Stimulated activated CD4-positive, alpha-beta T cell treated with anti-CD3 and anti-CD28 coated beads, TNF-alpha, amount 100 ng/mL, for 48 hours (primary cell): ENCODE measurements around the gene NBPF6.
"Not testable (repeated sequence)": the region's sequence is repeated elsewhere in the genome, so short reads cannot be mapped to it uniquely, and the experiment has no call there.

Experiments
- DNase-seq, 3 donors: peaks; one replicate each; pipeline ENCODE4 v3.0.0-alpha.2; 2020; ENCODE audit warnings: low read depth in 3 of 3

Gene NBPF6

DNA sequence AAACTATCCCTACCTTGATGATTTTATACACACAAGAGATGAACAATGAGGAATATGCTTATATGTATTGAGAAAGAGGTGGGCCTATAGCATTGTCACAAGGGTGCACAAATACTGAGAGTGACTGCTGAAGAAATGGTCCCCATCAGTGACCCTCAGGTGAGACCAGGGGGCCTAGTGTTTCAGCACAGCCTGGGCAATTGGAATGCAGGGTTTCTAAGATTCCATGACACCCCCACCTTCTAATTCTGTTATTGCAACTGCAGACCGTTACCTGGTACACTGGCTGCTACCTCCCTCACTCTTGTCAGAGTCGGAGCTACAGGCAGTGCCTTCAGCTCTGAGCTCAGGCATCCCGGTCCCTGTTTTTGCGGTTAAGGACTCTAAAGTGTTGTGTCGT is at the start of gene NBPF6:
TSS of gene NBPF6 (plus strand) at position 301 of the 400 bp plus-strand sequence. CDS start 259 bp downstream, outside the sequence.
- not testable (repeated sequence) for DNase-seq

DNA sequence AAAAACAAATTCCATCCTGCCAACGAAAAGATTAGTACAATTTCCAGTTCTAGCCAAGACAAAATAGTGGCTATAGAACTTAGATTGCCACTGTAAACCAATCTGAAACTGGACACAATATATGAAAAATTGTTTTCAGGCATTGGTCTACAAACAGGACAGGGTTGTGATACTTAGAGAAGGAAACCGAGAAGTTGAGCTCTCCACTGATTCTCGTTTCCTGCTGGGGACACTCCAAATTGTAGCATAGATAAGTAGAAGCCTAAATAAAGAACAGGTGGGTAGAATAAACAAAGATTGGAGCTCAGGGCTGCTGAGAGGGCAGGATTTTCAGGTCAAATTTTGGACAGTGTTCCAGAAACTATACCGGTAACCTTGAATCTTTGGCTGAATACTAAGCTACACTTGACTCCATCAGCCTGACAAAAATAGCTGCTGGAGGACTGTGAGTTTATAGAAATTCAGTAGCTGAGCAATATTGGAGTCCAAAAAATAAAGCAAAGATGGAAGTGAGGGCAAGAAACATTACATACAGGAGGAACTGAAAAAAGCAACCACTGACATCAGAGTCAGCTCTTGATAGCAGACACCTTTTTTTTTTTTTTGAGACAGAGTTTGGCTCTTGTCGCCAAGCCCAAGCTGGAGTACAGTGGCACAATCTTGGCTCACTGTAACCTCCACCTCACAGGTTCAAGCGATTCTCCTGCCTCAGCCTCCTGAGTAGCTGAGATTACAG is 38.9 kb upstream of the NBPF6 start:
- not testable (repeated sequence) for DNase-seq

GRCh38 chr1:108420129-108420528 is 30.0 kb upstream of the NBPF6 start:
- not testable (repeated sequence) for DNase-seq

GRCh38 chr1:108421061-108421916 is 28.9 kb upstream of the NBPF6 start:
- DNase-seq: not testable (repeated sequence)

GRCh38 chr1:108426877-108427276 is 23.3 kb upstream of the NBPF6 start:
- DNase-seq: not testable (repeated sequence)

- DNase-seq: not testable (repeated sequence)
Measured at GRCh38 chr1:108432002-108432401, 18.1 kb upstream of the NBPF6 start.

- not testable (repeated sequence) for DNase-seq
Measured at GRCh38 chr1:108433404-108433803, 16.7 kb upstream of the NBPF6 start.

DNA sequence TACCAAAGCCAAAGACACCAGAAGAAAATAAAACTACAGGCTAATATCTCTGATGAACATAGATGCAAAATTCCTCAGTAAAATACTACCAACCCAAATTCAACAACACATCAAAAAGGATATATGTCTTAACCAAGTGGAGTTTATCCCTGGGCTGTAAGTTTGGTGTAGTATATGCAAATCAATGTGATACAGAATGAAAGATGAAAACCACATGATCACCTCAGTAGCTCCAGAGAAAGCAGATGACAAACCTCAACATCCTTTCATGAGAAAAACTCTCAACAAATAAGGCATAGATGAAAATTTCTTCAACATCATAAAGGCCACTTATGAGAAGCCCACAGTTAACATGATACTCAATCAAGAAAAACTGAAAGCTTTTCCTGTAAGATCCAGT is 11.6 kb upstream of the NBPF6 start:
- DNase-seq: not testable (repeated sequence)

GRCh38 chr1:108454521-108454920 is 4.4 kb downstream of the NBPF6 start:
- not testable (repeated sequence) for DNase-seq

- DNase-seq: not testable (repeated sequence)
Measured at GRCh38 chr1:108458661-108459060, 8.5 kb downstream of the NBPF6 start.

DNA sequence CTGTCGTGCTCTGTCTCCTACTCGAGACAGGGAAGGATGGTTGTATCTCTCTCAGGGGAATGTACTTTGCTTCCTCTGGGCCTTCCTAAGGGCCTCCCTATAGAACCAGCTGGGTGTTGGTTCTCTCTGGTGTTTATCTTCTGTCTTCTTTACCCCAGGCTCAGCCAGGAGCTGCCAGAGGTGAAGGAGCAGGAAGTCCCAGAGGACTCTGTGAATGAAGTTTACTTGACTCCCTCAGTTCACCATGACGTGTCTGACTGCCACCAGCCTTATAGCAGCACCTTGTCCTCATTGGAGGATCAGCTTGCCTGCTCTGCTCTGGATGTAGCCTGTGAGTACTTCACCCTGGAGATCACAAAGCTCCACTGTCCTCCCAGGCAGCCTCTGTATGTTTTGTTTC is 11.6 kb downstream of the NBPF6 start:
- DNase-seq: not testable (repeated sequence)

- not testable (repeated sequence) for DNase-seq
Measured at GRCh38 chr1:108463962-108464361, 13.8 kb downstream of the NBPF6 start.

DNA sequence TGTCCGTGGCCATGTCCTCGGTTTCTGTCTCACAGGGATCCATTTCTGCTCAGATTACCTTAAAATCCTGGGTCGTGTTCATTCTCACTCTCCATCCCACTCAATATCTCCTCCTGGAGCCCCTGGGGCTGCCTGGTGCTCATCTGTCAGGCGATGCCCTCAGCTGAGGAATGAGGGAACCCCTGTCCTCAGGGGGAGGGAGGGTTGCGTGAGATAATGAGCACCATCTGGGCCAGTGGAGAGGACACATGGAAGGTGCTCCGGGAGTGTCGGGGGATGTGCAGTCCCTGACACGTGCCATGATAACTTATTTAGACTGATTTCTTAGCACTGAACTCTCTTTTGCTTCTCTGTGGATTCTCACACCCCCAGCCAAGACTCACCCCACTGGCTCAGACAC is 16.0 kb downstream of the NBPF6 start:
- DNase-seq: not testable (repeated sequence)

DNA sequence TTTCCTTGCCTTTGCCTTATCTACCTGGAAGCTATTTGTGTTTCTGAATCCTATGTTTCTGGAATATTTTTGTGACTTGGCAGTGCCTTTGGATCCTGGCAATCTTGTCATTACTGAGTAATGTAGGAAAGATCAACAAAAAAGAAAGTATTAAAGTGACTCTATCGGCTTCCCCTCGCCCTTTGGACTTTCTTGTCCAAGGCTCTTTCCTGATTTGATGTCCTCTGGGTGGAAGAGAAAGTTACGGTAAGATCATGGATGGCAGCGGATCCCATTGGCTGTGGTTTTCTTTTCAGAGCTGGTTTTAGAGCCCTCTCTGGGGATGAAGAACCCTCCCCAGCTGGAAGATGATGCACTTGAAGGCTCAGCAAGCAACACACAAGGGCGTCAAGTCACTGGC is 17.0 kb downstream of the NBPF6 start:
- not testable (repeated sequence) for DNase-seq

- not testable (repeated sequence) for DNase-seq
Measured at GRCh38 chr1:108470750-108471149, 20.6 kb downstream of the NBPF6 start.

DNA sequence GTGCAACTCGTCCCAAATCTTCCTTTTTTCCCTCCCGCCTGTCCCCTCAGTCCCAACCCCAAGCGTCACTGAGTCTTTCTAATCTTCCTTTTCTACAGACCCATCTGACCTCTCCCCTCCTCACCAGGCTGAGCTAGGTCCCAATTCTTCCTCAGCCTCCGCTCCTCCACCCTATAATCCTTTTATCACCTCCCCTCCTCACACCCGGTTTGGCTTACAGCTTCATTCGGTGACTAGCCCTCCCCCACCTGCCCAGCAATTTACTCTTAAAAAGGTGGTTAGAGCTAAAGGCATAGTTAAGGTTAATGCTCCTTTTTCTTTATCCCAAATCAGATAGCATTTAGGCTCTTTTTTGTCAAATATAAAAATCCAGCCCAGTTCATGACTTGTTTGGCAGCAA is 24.4 kb downstream of the NBPF6 start:
- DNase-seq: not testable (repeated sequence)

DNA sequence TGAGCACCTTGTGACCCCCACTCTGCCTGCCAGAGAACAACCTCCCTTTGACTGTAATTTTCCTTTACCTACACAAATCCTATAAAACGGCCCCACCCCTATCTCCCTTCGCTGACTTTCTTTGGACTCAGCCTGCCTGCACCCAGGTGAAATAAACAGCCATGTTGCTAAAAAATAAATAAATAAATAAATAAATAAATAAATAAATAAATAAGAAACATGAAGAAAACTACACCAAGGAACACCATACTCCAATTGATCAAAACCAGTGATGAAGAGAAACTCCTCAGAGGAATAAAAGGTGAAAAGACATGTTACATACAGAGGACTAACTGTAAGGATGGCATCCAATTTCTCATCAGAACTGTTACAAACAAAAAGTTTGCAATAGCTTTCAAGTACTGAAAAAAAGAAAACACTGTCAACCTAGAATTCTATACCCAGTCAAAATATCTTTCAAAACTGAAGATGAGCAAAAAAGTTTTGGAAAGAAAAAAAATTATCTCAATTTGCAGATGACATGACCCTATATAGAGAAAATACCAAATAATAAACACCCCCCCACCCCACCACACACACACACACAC is 28.4 kb downstream of the NBPF6 start:
- DNase-seq: no peak

- no peak for DNase-seq
Measured at GRCh38 chr1:108482708-108483107, 32.6 kb downstream of the NBPF6 start.

GRCh38 chr1:108485990-108486389 is 35.8 kb downstream of the NBPF6 start:
- DNase-seq: not testable (repeated sequence)

DNA sequence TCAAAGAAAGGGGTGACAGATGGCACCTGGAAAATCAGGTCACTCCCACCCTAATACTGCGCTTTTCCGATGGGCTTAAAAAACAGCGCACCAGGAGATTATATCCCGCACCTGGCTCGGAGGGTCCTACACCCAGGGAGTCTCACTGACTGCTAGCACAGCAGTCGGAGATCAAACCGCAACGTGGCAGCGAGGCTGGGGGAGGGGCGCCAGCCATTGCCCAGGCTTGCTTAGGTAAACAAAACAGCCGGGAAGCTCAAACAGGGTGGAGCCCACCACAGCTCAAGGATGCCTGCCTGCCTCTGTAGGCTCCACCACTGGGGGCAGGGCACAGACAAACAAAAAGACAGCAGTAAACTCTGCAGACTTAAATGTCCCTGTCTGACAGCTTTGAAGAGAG is 36.6 kb downstream of the NBPF6 start:
- not testable (repeated sequence) for DNase-seq

- DNase-seq: not testable (repeated sequence)
Measured at GRCh38 chr1:108495008-108495407, 44.9 kb downstream of the NBPF6 start.

GRCh38 chr1:108496856-108497255 is 46.7 kb downstream of the NBPF6 start:
- not testable (repeated sequence) for DNase-seq
